NB4 (cell line): ENCODE measurements around the gene BMAL2.

Source experiments
- MYC ChIP-seq: IDR thresholded peaks from 2 replicates; pipeline ENCODE4 v1.6.1; 2011; ENCODE audit warnings: low read depth, low read length
- POLR2A ChIP-seq: IDR thresholded peaks from 2 replicates; pipeline ENCODE4 v1.6.1; 2011; ENCODE audit warnings: mild to moderate bottlenecking; ENCODE audit not compliant: insufficient read length; ENCODE audit errors: extremely low read depth
- TF ChIP-seq, protein P1 (sequence below): IDR thresholded peaks from 2 replicates; pipeline ENCODE4 v1.6.1; 2011; ENCODE audit warnings: low read depth, low read length
- TF ChIP-seq, protein P2 (sequence below): IDR thresholded peaks from one replicate; pipeline ENCODE4 v1.5.1; 2012; ENCODE audit warnings: low read depth, low read length

DNA sequence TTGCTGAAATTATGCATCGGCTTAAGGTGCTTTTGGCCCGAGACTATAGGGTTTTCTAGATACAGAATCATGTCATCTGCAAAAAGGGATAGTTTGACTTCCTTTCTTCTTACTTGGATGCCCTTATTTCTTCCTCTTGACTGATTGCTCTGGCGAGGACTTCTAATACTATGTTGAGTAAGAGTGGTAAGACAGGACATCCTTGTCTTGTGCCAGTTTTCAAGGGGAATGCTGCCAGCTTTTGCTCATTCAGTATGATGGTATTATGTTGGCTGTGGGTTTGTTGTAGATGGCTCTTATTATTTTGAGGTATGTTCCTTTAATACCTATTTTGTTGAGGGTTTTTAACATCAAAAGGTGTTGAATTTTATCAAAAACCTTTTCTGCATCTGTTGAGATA is 8.3 kb downstream of the BMAL2 start:
- TF ChIP-seq POLR2A (no peak), MYC (no peak)
- TF ChIP-seq, protein P1, sequence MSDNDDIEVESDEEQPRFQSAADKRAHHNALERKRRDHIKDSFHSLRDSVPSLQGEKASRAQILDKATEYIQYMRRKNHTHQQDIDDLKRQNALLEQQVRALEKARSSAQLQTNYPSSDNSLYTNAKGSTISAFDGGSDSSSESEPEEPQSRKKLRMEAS: no peak
- TF ChIP-seq, protein P2, sequence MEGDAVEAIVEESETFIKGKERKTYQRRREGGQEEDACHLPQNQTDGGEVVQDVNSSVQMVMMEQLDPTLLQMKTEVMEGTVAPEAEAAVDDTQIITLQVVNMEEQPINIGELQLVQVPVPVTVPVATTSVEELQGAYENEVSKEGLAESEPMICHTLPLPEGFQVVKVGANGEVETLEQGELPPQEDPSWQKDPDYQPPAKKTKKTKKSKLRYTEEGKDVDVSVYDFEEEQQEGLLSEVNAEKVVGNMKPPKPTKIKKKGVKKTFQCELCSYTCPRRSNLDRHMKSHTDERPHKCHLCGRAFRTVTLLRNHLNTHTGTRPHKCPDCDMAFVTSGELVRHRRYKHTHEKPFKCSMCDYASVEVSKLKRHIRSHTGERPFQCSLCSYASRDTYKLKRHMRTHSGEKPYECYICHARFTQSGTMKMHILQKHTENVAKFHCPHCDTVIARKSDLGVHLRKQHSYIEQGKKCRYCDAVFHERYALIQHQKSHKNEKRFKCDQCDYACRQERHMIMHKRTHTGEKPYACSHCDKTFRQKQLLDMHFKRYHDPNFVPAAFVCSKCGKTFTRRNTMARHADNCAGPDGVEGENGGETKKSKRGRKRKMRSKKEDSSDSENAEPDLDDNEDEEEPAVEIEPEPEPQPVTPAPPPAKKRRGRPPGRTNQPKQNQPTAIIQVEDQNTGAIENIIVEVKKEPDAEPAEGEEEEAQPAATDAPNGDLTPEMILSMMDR: no peak
